Panc1 (cell line): ENCODE measurements around the gene HBA1.

ENCODE experiments used
- TCF7L2 ChIP-seq: IDR thresholded peaks from 2 replicates; pipeline ENCODE4 v1.6.1; 2011; ENCODE audit warnings: mild to moderate bottlenecking, low read depth, low read length, inconsistent platforms
- TF ChIP-seq, protein P1 (sequence below): fragments of 450-650 bp; IDR thresholded peaks from 2 replicates; pipeline ENCODE4 v1.5.1; 2017; ENCODE audit warnings: mild to moderate bottlenecking
- TF ChIP-seq, protein P2 (sequence below), 2 experiments: IDR thresholded peaks; 2 replicates each; pipeline ENCODE4 v1.6.1; 2011 to 2012; ENCODE audit warnings: low read depth in 2 of 2, control low read depth in 1 of 2, low read length in 1 of 2, mild to moderate bottlenecking in 1 of 2, moderate library complexity in 1 of 2; ENCODE audit not compliant: insufficient read depth in 1 of 2

- TF ChIP-seq TCF7L2, result no peak
- TF ChIP-seq, protein P1, sequence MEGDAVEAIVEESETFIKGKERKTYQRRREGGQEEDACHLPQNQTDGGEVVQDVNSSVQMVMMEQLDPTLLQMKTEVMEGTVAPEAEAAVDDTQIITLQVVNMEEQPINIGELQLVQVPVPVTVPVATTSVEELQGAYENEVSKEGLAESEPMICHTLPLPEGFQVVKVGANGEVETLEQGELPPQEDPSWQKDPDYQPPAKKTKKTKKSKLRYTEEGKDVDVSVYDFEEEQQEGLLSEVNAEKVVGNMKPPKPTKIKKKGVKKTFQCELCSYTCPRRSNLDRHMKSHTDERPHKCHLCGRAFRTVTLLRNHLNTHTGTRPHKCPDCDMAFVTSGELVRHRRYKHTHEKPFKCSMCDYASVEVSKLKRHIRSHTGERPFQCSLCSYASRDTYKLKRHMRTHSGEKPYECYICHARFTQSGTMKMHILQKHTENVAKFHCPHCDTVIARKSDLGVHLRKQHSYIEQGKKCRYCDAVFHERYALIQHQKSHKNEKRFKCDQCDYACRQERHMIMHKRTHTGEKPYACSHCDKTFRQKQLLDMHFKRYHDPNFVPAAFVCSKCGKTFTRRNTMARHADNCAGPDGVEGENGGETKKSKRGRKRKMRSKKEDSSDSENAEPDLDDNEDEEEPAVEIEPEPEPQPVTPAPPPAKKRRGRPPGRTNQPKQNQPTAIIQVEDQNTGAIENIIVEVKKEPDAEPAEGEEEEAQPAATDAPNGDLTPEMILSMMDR, result no peak
- TF ChIP-seq, protein P2, sequence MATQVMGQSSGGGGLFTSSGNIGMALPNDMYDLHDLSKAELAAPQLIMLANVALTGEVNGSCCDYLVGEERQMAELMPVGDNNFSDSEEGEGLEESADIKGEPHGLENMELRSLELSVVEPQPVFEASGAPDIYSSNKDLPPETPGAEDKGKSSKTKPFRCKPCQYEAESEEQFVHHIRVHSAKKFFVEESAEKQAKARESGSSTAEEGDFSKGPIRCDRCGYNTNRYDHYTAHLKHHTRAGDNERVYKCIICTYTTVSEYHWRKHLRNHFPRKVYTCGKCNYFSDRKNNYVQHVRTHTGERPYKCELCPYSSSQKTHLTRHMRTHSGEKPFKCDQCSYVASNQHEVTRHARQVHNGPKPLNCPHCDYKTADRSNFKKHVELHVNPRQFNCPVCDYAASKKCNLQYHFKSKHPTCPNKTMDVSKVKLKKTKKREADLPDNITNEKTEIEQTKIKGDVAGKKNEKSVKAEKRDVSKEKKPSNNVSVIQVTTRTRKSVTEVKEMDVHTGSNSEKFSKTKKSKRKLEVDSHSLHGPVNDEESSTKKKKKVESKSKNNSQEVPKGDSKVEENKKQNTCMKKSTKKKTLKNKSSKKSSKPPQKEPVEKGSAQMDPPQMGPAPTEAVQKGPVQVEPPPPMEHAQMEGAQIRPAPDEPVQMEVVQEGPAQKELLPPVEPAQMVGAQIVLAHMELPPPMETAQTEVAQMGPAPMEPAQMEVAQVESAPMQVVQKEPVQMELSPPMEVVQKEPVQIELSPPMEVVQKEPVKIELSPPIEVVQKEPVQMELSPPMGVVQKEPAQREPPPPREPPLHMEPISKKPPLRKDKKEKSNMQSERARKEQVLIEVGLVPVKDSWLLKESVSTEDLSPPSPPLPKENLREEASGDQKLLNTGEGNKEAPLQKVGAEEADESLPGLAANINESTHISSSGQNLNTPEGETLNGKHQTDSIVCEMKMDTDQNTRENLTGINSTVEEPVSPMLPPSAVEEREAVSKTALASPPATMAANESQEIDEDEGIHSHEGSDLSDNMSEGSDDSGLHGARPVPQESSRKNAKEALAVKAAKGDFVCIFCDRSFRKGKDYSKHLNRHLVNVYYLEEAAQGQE (IDR thresholded peaks at IDR 0.05; ENCODE audit: insufficient read depth in 1 of 2, low read depth in 2 of 2, low read length in 1 of 2), result no peak
Observed at GRCh38 chr16:179211-180092, 3.0 kb downstream of the HBA1 start.
